OCI-LY7 (cell line): ENCODE data around the gene PSMD2.

Experiments
- CTCF ChIP-seq: fragments of 200-600 bp; sonication (generic); conservative IDR thresholded peaks from 2 replicates; pipeline ENCODE4 v1.5.1; 2014; ENCODE audit warnings: mild to moderate bottlenecking, antibody characterized with exemption, low read length, moderate library complexity, mixed read lengths
- EZH2phosphoT487 ChIP-seq: fragments of 200-600 bp; sonication (generic); IDR thresholded peaks from 2 replicates; pipeline ENCODE4 v1.6.1; 2018; ENCODE audit warnings: low read depth, borderline replicate concordance, mild to moderate bottlenecking, mixed run types, antibody characterized with exemption, low read length, moderate library complexity, mixed read lengths

- TF ChIP-seq CTCF = no peak
- no peak for TF ChIP-seq EZH2phosphoT487
These were observed 39.6 kb upstream of the PSMD2 start for GRCh38 chr3:184259396-184259877.
